Lung (tissue), 12 donors: ENCODE measurements around the gene SLC37A1. TPM values are rescaled to one million over a fixed set of nuclear protein-coding genes. Genes with fewer than 3 reads are reported as not detected.

Experiments
- ATAC-seq: fragments of 200-7000 bp; cut with Tn5 transposase; one replicate; pipeline ENCODE4 v1.9.1; 2020; ENCODE audit warnings: moderate number of reproducible peaks; ENCODE audit not compliant: insufficient read depth, low FRiP score
- DNase-seq, 3 donors: peaks; one replicate each; pipeline ENCODE4 v3.0.0-alpha.2; 2013 to 2017
- H3K27ac ChIP-seq, 2 donors: one replicate each; pipeline ENCODE4 v1.5.1; 2013; ENCODE audit warnings: mild to moderate bottlenecking in 2 of 2, moderate library complexity in 2 of 2, control low read depth in 1 of 2, inconsistent platforms in 1 of 2, low read depth in 1 of 2, low read length in 1 of 2
- H3K27me3 ChIP-seq, 3 donors: one replicate each; pipeline ENCODE4 v1.5.1; 2013; ENCODE audit warnings: low read length in 2 of 3; ENCODE audit not compliant: control insufficient read depth in 3 of 3, insufficient read depth in 3 of 3
- H3K36me3 ChIP-seq, 4 donors: one replicate each; pipeline ENCODE4 v1.5.1; 2013; ENCODE audit warnings: low read length in 4 of 4, mild to moderate bottlenecking in 1 of 4, moderate library complexity in 1 of 4; ENCODE audit not compliant: control insufficient read depth in 4 of 4, insufficient read depth in 4 of 4
- H3K4me1 ChIP-seq, 5 donors: one replicate each; pipeline ENCODE4 v1.5.1; 2013; ENCODE audit warnings: low read length in 5 of 5, mild to moderate bottlenecking in 2 of 5, moderate library complexity in 1 of 5; ENCODE audit not compliant: control insufficient read depth in 5 of 5, insufficient read depth in 5 of 5
- H3K4me3 ChIP-seq: one replicate; pipeline ENCODE4 v1.5.1; 2013; ENCODE audit warnings: mild to moderate bottlenecking, control low read depth, moderate library complexity
- H3K9ac ChIP-seq, 2 donors: one replicate each; pipeline ENCODE4 v1.5.1; 2013; ENCODE audit warnings: low read length in 2 of 2, control low read depth in 1 of 2; ENCODE audit not compliant: insufficient read depth in 1 of 2
- H3K9me3 ChIP-seq, 4 donors: one replicate each; pipeline ENCODE4 v1.5.1; 2013; ENCODE audit warnings: low read length in 3 of 4, mild to moderate bottlenecking in 1 of 4, moderate library complexity in 1 of 4; ENCODE audit not compliant: control insufficient read depth in 4 of 4, insufficient read depth in 3 of 4
- CTCF ChIP-seq: IDR thresholded peaks from 2 replicates; pipeline ENCODE4 v1.5.1; 2012; ENCODE audit warnings: mild to moderate bottlenecking; ENCODE audit errors: control extremely low read depth, extremely low read depth
- WGBS, 2 donors: extraction: QIAGEN DNeasy Blood & Tissue Kit; methylation state at CpG; one replicate each; pipeline ENCODE4 v1.1.7; 2013; 5-methylcytosine and 5-hydroxymethylcytosine counted together
- polyA plus RNA-seq, 2 donors: library from polyadenylated mRNA; stranded (reverse); fragments of 200-250 nt; gene quantifications; one replicate each; pipeline ENCODE4 v1.2.1, GENCODE V29; 2013
- total RNA-seq, 2 donors: library from RNA; depleted of rRNA in 1 of 2; stranded (reverse); fragments of >200 nt in 1 of 2; gene quantifications; one replicate each; pipeline ENCODE4 v1.2.1, GENCODE V29; 2014 to 2021
- donor health status: control.
- donor health status: control.
- donor health status: Bipolar disorder and iron deficiency.
- donor health status: healthy.
- donor health status: DM: yes; HTN: yes; CAD: no.

Gene SLC37A1
- total and polyA plus RNA-seq, 4 donors = 13.3 to 29.5 (median 19.6) TPM

DNA sequence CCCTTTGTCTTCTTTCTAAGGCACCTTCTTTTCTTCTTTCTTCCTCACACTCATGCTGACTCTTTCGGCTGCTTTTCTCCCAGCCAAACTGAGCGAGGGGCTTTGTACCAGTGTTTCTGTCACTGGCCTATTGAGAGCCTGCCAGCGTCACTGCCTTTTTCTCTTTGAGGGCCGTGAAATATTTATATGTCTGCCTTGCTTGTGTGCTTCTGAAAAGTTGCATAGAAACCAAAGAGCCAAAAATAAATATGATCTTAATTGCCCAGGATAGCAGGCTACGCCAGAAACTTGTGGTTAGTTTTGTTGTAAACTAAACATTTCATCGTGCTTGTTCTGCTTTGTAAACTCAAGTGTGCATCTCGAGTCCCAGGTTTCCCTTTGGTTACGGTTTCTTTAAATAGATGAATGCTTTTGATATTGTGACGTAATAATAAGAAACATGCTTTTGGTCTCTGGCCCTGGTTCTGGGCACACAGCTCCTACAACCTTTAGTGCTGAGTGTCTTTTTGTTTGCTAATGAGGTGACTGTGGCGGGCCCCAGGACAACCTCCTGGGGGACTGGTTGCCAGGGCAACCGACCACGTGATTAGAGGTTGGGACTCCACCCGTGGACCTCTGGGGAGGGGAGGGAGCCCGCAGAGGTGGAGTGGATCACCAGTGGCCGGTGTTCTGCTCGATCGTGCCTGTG, 10.8 kb downstream of the SLC37A1 start:
- no peak overlapping the region for H3K4me3 ChIP-seq

GRCh38 chr21:42525029-42525581, 11.5 kb downstream of the SLC37A1 start:
- H3K9ac ChIP-seq = peak overlapping the region in 1 of 2 donors; percentile 14
- no peaks in the 10 kb centered on the region for H3K27me3 ChIP-seq
- WGBS, 2 donors = 28 to 50% methylated on average over 15 of the region's 15 CpGs
- no peaks in the 10 kb centered on the region for H3K9me3 ChIP-seq
- DNase-seq (peak in 2 of 3 donors; percentile 34 to 50), ATAC-seq (peak; percentile 7)
- no peak overlapping the region for H3K4me3 ChIP-seq
- no peak for TF ChIP-seq CTCF
- peaks cover 0 to 7% (median 0%) of the 10 kb centered on the region in 4 donors for H3K36me3 ChIP-seq
- H3K4me1 ChIP-seq = peaks cover 4 to 41% (median 14%) of the 10 kb centered on the region in 5 donors
- peak overlapping the region; percentile 26 to 95 for H3K27ac ChIP-seq

More for the DNA sequence above, 10.8 kb downstream of the SLC37A1 start:
- DNase-seq (peak; percentile 85 to 90 (median 88)), ATAC-seq (peak; percentile 64)
- H3K9me3 ChIP-seq = no peaks in the 10 kb centered on the region
- peaks cover 4 to 41% (median 14%) of the 10 kb centered on the region in 5 donors for H3K4me1 ChIP-seq
- H3K27ac ChIP-seq = peak overlapping the region; percentile 38 to 95
- no peaks in the 10 kb centered on the region for H3K27me3 ChIP-seq
- peaks cover 0 to 6% (median 0%) of the 10 kb centered on the region in 4 donors for H3K36me3 ChIP-seq
- 13 to 19% methylated on average over 17 of the region's 17 CpGs for WGBS, 2 donors
- peak overlapping the region; percentile 26 to 71 for H3K9ac ChIP-seq
- no peak for TF ChIP-seq CTCF

GRCh38 chr21:42525676-42526378, 12.2 kb downstream of the SLC37A1 start:
- Histone ChIP-seq H3K36me3 (peaks cover 0 to 7% (median 0%) of the 10 kb centered on the region in 4 donors), H3K9ac (no peak overlapping the region), H3K4me3 (no peak overlapping the region), H3K9me3 (no peaks in the 10 kb centered on the region), H3K4me1 (peaks cover 4 to 44% (median 14%) of the 10 kb centered on the region in 5 donors), H3K27ac (peak overlapping the region in 1 of 2 donors; percentile 46), H3K27me3 (no peaks in the 10 kb centered on the region)
- TF ChIP-seq CTCF = no peak
- ATAC-seq (no peak), DNase-seq (no peak)
- WGBS, 2 donors = 59 to 73% methylated on average over 9 of the region's 9 CpGs
